ENCODE measurements around the gene GGT6.

GGT6 gene

GRCh38 chr17:4507361-4508111, 52.8 kb downstream of the GGT6 start:
- no peak for DNase-seq (ENCODE audit: low spot score)
